Measurements from ENCODE around the gene ACSM3.
A peak's percentile ranks its signal among the peaks of the same experiment; 100 is the strongest.

Gene ACSM3

GRCh38 chr16:20807862-20808261, 44.0 kb downstream of the ACSM3 start:
- DNase-seq: no peak

GRCh38 chr16:20811889-20812439, 48.1 kb downstream of the ACSM3 start:
- no peak for DNase-seq

- DNase-seq: peak; percentile 4
These were observed 48.7 kb downstream of the ACSM3 start for GRCh38 chr16:20812510-20812909.

GRCh38 chr16:20814784-20815183, 51.0 kb downstream of the ACSM3 start:
- no peak for DNase-seq

GRCh38 chr16:20818929-20819585, 55.2 kb downstream of the ACSM3 start:
- no peak for DNase-seq

GRCh38 chr16:20821682-20822081, 57.9 kb downstream of the ACSM3 start:
- no peak for DNase-seq

GRCh38 chr16:20822521-20823325, 58.9 kb downstream of the ACSM3 start:
- DNase-seq: no peak

GRCh38 chr16:20826039-20826566, 62.3 kb downstream of the ACSM3 start:
- DNase-seq: no peak

- DNase-seq: no peak
These were observed 65.7 kb downstream of the ACSM3 start for GRCh38 chr16:20829536-20829935.

GRCh38 chr16:20830372-20830771, 66.6 kb downstream of the ACSM3 start:
- no peak for DNase-seq

GRCh38 chr16:20833086-20833485, 69.3 kb downstream of the ACSM3 start:
- no peak for DNase-seq

- no peak for DNase-seq
These were observed 74.4 kb downstream of the ACSM3 start for GRCh38 chr16:20838240-20838639.

GRCh38 chr16:20839504-20839903, 75.7 kb downstream of the ACSM3 start:
- DNase-seq: no peak

- no peak for DNase-seq
These were observed 80.2 kb downstream of the ACSM3 start for GRCh38 chr16:20844054-20844453.

GRCh38 chr16:20844588-20844987, 80.8 kb downstream of the ACSM3 start:
- no peak for DNase-seq

- DNase-seq: no peak
These were observed 82.2 kb downstream of the ACSM3 start for GRCh38 chr16:20846030-20846429.

- DNase-seq: no peak
These were observed 82.7 kb downstream of the ACSM3 start for GRCh38 chr16:20846551-20846950.
